Esophagus muscularis mucosa (tissue), 3 donors: ENCODE data around the gene FOXO3B.
"Not testable (repeated sequence)": the region's sequence is repeated elsewhere in the genome, so short reads cannot be mapped to it uniquely, and the experiment has no call there.

Experiments
- CTCF ChIP-seq, 3 experiments: fragments of 200-600 bp in 2 of 3; fragments of 450-650 bp in 1 of 3; sonication (generic) in 2 of 3; IDR thresholded peaks; one replicate each; pipeline ENCODE4 v1.5.1; 2017 to 2019; ENCODE audit warnings: antibody characterized with exemption in 3 of 3, mild to moderate bottlenecking in 2 of 3, moderate library complexity in 1 of 3
- POLR2A ChIP-seq: fragments of 450-650 bp; IDR thresholded peaks from one replicate; pipeline ENCODE4 v1.6.1; 2017; ENCODE audit warnings: antibody characterized with exemption, moderate library complexity, mild to moderate bottlenecking, low read depth

GRCh38 chr17:18635773-18636172, 46.3 kb downstream of the FOXO3B start:
- not testable (repeated sequence) for TF ChIP-seq CTCF (IDR thresholded peaks at IDR 0.05); POLR2A
